Measurements from ENCODE around the gene BTBD7.

DNA sequence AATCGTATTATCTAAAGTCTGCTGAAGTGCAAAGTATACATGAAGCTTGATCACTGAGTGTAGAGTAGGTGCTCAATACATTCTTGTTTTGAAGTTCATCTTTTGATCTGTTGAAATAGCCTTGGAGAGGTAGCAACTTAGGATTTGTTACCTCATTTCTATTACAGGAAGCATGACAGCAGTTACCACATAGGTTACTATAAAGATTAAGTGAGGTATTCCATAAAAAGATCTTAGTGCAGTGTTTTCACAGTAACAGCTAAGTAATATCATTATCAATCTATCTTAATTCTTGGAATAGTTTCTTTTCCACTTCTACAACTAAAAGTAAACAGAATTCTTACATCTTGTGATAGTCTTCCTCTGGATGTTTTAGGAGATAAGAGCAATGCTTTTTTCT is 50.9 kb downstream of the BTBD7 start:
- TF ChIP-seq EZH2 (IDR thresholded peaks at IDR 0.05; ENCODE audit: insufficient read depth, low read length) = no peak
- TF ChIP-seq, protein P1, sequence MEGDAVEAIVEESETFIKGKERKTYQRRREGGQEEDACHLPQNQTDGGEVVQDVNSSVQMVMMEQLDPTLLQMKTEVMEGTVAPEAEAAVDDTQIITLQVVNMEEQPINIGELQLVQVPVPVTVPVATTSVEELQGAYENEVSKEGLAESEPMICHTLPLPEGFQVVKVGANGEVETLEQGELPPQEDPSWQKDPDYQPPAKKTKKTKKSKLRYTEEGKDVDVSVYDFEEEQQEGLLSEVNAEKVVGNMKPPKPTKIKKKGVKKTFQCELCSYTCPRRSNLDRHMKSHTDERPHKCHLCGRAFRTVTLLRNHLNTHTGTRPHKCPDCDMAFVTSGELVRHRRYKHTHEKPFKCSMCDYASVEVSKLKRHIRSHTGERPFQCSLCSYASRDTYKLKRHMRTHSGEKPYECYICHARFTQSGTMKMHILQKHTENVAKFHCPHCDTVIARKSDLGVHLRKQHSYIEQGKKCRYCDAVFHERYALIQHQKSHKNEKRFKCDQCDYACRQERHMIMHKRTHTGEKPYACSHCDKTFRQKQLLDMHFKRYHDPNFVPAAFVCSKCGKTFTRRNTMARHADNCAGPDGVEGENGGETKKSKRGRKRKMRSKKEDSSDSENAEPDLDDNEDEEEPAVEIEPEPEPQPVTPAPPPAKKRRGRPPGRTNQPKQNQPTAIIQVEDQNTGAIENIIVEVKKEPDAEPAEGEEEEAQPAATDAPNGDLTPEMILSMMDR (IDR thresholded peaks at IDR 0.05; ENCODE audit: insufficient read depth, low read depth, low read length) = no peak

Measured in astrocyte (in vitro differentiated cells and primary cell).